Keratinocyte (primary cell): Measurements from ENCODE around the gene PSMA3.

Source experiments
- CTCF ChIP-seq, 3 experiments: IDR thresholded peaks in 1 of 3; conservative IDR thresholded peaks in 1 of 3; optimal IDR thresholded peaks in 1 of 3; 2 replicates in 2 of 3; 3 replicates in 1 of 3; pipeline versions ENCODE3 to v1.5.1; 2011; ENCODE audit warnings: low read length in 3 of 3, mild to moderate bottlenecking in 3 of 3, moderate library complexity in 2 of 3, control low read depth in 1 of 3, inconsistent platforms in 1 of 3; ENCODE audit not compliant: insufficient read depth in 2 of 3; ENCODE audit errors: extremely low read depth in 1 of 3
- EZH2 ChIP-seq: IDR thresholded peaks from one replicate; pipeline ENCODE4 v1.6.1; 2012; ENCODE audit warnings: inconsistent platforms, mild to moderate bottlenecking, low read length, moderate library complexity

- TF ChIP-seq CTCF (optimal IDR thresholded peaks at IDR 0.05 in 1 of 3, IDR thresholded peaks at IDR 0.05 in 1 of 3, conservative IDR thresholded peaks at IDR 0.05 in 1 of 3; ENCODE audit: extremely low read depth in 1 of 3, insufficient read depth in 2 of 3, low read length in 3 of 3), result no peak
- no peak for TF ChIP-seq EZH2
Measured at GRCh38 chr14:58288106-58288792, 43.6 kb downstream of the PSMA3 start.
